Left lung (tissue), 10 donors: Measurements from ENCODE around the gene DEPDC7. TPM values are rescaled to one million over a fixed set of nuclear protein-coding genes. Genes with fewer than 3 reads are reported as not detected.
A peak's percentile ranks its signal among the peaks of the same experiment; 100 is the strongest.

Experiments used
- ATAC-seq: fragments of 200-7000 bp; cut with Tn5 transposase; one replicate; pipeline ENCODE4 v1.9.1; 2020; ENCODE audit warnings: moderate library complexity
- DNase-seq, 4 donors: peaks; one replicate each; pipeline ENCODE4 v3.0.0-alpha.2; 2013 to 2020
- H3K27ac ChIP-seq, 2 donors: fragments of 200-600 bp; sonication (generic) in 1 of 2; one replicate each; pipeline versions ENCODE4 v1.5.0 to v1.8.0; 2020 to 2021
- H3K27me3 ChIP-seq, 2 donors: fragments of 200-600 bp; sonication (generic) in 1 of 2; one replicate each; pipeline versions ENCODE4 v1.5.0 to v1.8.0; 2020 to 2021
- H3K36me3 ChIP-seq, 2 donors: fragments of 200-600 bp; sonication (generic) in 1 of 2; one replicate each; pipeline versions ENCODE4 v1.5.0 to v1.8.0; 2020 to 2021
- H3K4me1 ChIP-seq, 2 donors: fragments of 200-600 bp; one replicate each; pipeline ENCODE4 v1.8.0; 2021
- H3K4me3 ChIP-seq, 2 donors: fragments of 200-600 bp; sonication (generic) in 1 of 2; one replicate each; pipeline versions ENCODE4 v1.5.0 to v1.8.0; 2020 to 2021; ENCODE audit warnings: mild to moderate bottlenecking in 1 of 2
- H3K9me3 ChIP-seq, 2 donors: fragments of 200-600 bp; sonication (generic) in 1 of 2; one replicate each; pipeline versions ENCODE4 v1.5.0 to v1.8.0; 2020 to 2021
- CTCF ChIP-seq, 2 donors: fragments of 200-600 bp; sonication (generic) in 1 of 2; IDR thresholded peaks; one replicate each; pipeline versions ENCODE4 v1.5.0 to v1.8.0; 2021; ENCODE audit warnings: antibody characterized with exemption in 2 of 2
- intact Hi-C, 2 donors: fragments of 100-400 bp; cut with DNase I; formaldehyde crosslinking; loops; one replicate each; pipeline versions ENCODE4 v1.11.2 to v1.14.2; 2022
- polyA plus RNA-seq, 6 donors: library from polyadenylated mRNA; unstranded; fragments of 120-200 nt; gene quantifications; one replicate each; pipeline ENCODE4 v1.2.1, GENCODE V29; 2013; ENCODE audit not compliant: insufficient read length in 6 of 6
- total RNA-seq, 2 donors: library from RNA; stranded (reverse); fragmentation: NEBNext Ultra II Directional; extraction: Animal tissue kit (Norgen Biotek cat#: 25700); gene quantifications; one replicate each; pipeline ENCODE4 v1.2.1, GENCODE V29; 2021
- donor health status: DM: no; HTN: yes; CAD: no.
- donor health status: DM: no; HTN: no; CAD: no.

DEPDC7 gene
- total and polyA plus RNA-seq, 8 donors: 1.2 to 23.5 (median 18.5) TPM

GRCh38 chr11:33005175-33005574, 10.5 kb upstream of the DEPDC7 start:
- TF ChIP-seq CTCF (IDR thresholded peaks at IDR 0.05): no peak

GRCh38 chr11:33006010-33006409, 9.7 kb upstream of the DEPDC7 start:
- no peak for TF ChIP-seq CTCF (IDR thresholded peaks at IDR 0.05)
- intact Hi-C loops: no loop called here
- H3K4me3 ChIP-seq: no peak overlapping the region
- no peak overlapping the region for H3K27ac ChIP-seq
- H3K36me3 ChIP-seq: no peaks in the 10 kb centered on the region
- H3K27me3 ChIP-seq: no peaks in the 10 kb centered on the region
- DNase-seq: no peak
- no peak for ATAC-seq
- H3K4me1 ChIP-seq: peaks cover 0 to 4% of the 10 kb centered on the region in 2 donors
- no peaks in the 10 kb centered on the region for H3K9me3 ChIP-seq

More at GRCh38 chr11:33005175-33005574, 10.5 kb upstream of the DEPDC7 start:
- H3K36me3 ChIP-seq: no peaks in the 10 kb centered on the region
- peaks cover 0 to 4% of the 10 kb centered on the region in 2 donors for H3K4me1 ChIP-seq
- no peak overlapping the region for H3K27ac ChIP-seq
- intact Hi-C loops: no loop called here
- no peaks in the 10 kb centered on the region for H3K9me3 ChIP-seq
- H3K27me3 ChIP-seq: no peaks in the 10 kb centered on the region
- no peak for DNase-seq
- H3K4me3 ChIP-seq: no peak overlapping the region
- ATAC-seq: no peak

DNA sequence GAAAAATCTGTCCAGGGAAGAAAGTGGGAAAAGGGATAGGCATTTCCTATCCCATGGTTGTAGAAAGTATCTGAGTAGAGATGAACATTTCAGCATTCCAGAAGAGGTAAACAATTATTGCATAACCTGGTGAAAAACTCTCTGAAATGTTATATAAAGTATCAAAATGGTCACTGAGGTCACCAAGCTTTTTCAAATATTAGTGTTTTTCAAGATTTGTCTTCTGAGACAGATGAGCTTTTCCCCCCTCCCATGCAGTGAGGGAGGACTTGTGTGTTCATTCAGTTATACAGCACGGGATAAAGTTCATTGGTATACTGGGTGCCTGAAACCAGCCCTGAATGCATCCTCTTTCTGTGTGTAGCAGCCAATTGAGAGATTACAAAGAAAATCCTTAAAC, 1.9 kb upstream of the DEPDC7 start:
- no peak for TF ChIP-seq CTCF (IDR thresholded peaks at IDR 0.05)

GRCh38 chr11:33016654-33017053, 976 bp downstream of the DEPDC7 start:
- no peak for TF ChIP-seq CTCF (IDR thresholded peaks at IDR 0.05)
- intact Hi-C loops: no loop called here
- no peaks in the 10 kb centered on the region for H3K36me3 ChIP-seq
- peaks cover 0 to 42% of the 10 kb centered on the region in 2 donors for H3K27me3 ChIP-seq
- H3K4me1 ChIP-seq: peaks cover 6 to 17% of the 10 kb centered on the region in 2 donors
- ATAC-seq (no peak), DNase-seq (no peak)
- H3K4me3 ChIP-seq: peak overlapping the region; percentile 42 to 54
- no peak overlapping the region for H3K27ac ChIP-seq
- no peaks in the 10 kb centered on the region for H3K9me3 ChIP-seq

More for the DNA sequence above, 1.9 kb upstream of the DEPDC7 start:
- H3K27me3 ChIP-seq: peaks cover 0 to 32% of the 10 kb centered on the region in 2 donors
- peaks cover 6 to 22% of the 10 kb centered on the region in 2 donors for H3K4me1 ChIP-seq
- H3K4me3 ChIP-seq: no peak overlapping the region
- no peaks in the 10 kb centered on the region for H3K9me3 ChIP-seq
- no peak for ATAC-seq
- H3K27ac ChIP-seq: no peak overlapping the region
- no peak for DNase-seq
- H3K36me3 ChIP-seq: no peaks in the 10 kb centered on the region
- intact Hi-C loops: no loop called here

DNA sequence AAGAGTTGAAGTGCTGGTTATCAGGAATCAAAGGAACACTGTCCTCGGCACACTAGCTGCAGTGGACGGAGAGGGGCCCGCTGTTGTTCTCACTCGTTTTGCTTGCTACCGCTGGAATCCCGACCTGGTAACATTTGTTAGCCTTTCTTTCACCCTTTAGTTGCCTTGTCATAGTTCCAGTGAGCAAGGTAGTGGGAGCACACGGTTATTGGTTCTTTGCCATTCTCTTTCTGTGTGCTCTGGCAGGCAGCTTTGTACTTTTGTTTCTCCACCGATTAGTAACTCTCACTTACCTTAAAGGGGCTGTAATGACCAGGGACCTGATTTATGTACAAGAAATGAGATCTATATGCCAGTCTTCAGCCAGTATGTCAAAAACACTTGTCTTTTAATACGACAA, 1.8 kb downstream of the DEPDC7 start:
- ATAC-seq: no peak
- no peak for DNase-seq
- Histone ChIP-seq H3K27me3 (peaks cover 0 to 42% of the 10 kb centered on the region in 2 donors), H3K9me3 (no peaks in the 10 kb centered on the region), H3K4me3 (no peak overlapping the region), H3K36me3 (no peaks in the 10 kb centered on the region), H3K4me1 (peaks cover 6 to 13% of the 10 kb centered on the region in 2 donors), H3K27ac (no peak overlapping the region)
- intact Hi-C loops: no loop called here
- TF ChIP-seq CTCF (IDR thresholded peaks at IDR 0.05): no peak
